Transverse colon (tissue), 3 donors: Measurements from ENCODE around the gene RAB1A.

ENCODE experiments used
- CTCF ChIP-seq, 5 experiments: fragments of 200-600 bp in 3 of 5; fragments of 450-650 bp in 2 of 5; sonication (generic) in 3 of 5; IDR thresholded peaks; 1 replicate in 2 of 5; 2 replicates in 3 of 5; pipeline ENCODE4 v1.5.1; 2016 to 2017; ENCODE audit warnings: antibody characterized with exemption in 5 of 5, inconsistent platforms in 3 of 5, mild to moderate bottlenecking in 2 of 5, moderate library complexity in 1 of 5
- EP300 ChIP-seq: sonication (generic); formaldehyde crosslinking; IDR thresholded peaks from one replicate; pipeline ENCODE4 v1.6.1; 2017; ENCODE audit warnings: antibody characterized with exemption, low read depth
- POLR2A ChIP-seq: fragments of 450-650 bp; IDR thresholded peaks from one replicate; pipeline ENCODE4 v1.6.1; 2016; ENCODE audit warnings: antibody characterized with exemption, mild to moderate bottlenecking, moderate library complexity

GRCh38 chr2:65049010-65049639 lies 80.8 kb downstream of the RAB1A start:
- no peak for TF ChIP-seq EP300
- no peak for TF ChIP-seq CTCF (IDR thresholded peaks at IDR 0.05)
- no peak for TF ChIP-seq POLR2A
